Activated CD8-positive, alpha-beta T cell treated with anti-CD3 and anti-CD28 coated beads, Interleukin-2, amount 10 ng/mL, durations not matched to agents 7 days and 5 days (primary cell): ENCODE data around the gene HSPB7. TPM values are rescaled to one million over a fixed set of nuclear protein-coding genes. Genes with fewer than 3 reads are reported as not detected.
"Not testable (repeated sequence)": the region's sequence is repeated elsewhere in the genome, so short reads cannot be mapped to it uniquely, and the experiment has no call there.

Experiments used
- ATAC-seq: fragments of 150-1000 bp; cut with Tn5 transposase; one replicate; pipeline ENCODE4 v1.10.0; 2021; ENCODE audit warnings: moderate library complexity
- CTCF ChIA-PET: fragments of 350-600 bp; sonication (Branson Sonifier 250); formaldehyde crosslinking; loops from one replicate; lab custom pipeline; 2021; ENCODE audit warnings: antibody characterized with exemption; lab: Charles Lee
- POLR2A ChIA-PET: fragments of 350-600 bp; sonication (Branson Sonifier 250); formaldehyde crosslinking; loops from one replicate; lab custom pipeline; 2021; ENCODE audit warnings: antibody characterized with exemption; lab: Charles Lee
- DNase-seq: peaks from one replicate; pipeline ENCODE4 v3.0.0-alpha.2; 2020
- H3K27ac Mint-ChIP-seq: one replicate; pipeline ENCODE4 v1.8.0; 2021; ENCODE audit warnings: mild to moderate bottlenecking, mixed read lengths
- H3K27me3 Mint-ChIP-seq: one replicate; pipeline ENCODE4 v1.8.0; 2021; ENCODE audit warnings: low read depth, mixed read lengths
- H3K36me3 Mint-ChIP-seq: one replicate; pipeline ENCODE4 v1.8.0; 2021; ENCODE audit warnings: low read depth, mixed read lengths
- H3K4me1 Mint-ChIP-seq: one replicate; pipeline ENCODE4 v1.8.0; 2021; ENCODE audit warnings: low read depth, mixed read lengths
- H3K4me3 Mint-ChIP-seq: one replicate; pipeline ENCODE4 v1.8.0; 2021; ENCODE audit warnings: mild to moderate bottlenecking, mixed read lengths
- H3K9me3 Mint-ChIP-seq: one replicate; pipeline ENCODE4 v1.8.0; 2022; ENCODE audit warnings: mixed read lengths; ENCODE audit not compliant: insufficient read depth
- total RNA-seq, 2 experiments: library from RNA; stranded (reverse); gene quantifications; one replicate each; pipeline ENCODE4 v1.2.3, GENCODE V29; 2021

Gene HSPB7
- total RNA-seq, 2 experiments from 2014 or later, result not detected

DNA sequence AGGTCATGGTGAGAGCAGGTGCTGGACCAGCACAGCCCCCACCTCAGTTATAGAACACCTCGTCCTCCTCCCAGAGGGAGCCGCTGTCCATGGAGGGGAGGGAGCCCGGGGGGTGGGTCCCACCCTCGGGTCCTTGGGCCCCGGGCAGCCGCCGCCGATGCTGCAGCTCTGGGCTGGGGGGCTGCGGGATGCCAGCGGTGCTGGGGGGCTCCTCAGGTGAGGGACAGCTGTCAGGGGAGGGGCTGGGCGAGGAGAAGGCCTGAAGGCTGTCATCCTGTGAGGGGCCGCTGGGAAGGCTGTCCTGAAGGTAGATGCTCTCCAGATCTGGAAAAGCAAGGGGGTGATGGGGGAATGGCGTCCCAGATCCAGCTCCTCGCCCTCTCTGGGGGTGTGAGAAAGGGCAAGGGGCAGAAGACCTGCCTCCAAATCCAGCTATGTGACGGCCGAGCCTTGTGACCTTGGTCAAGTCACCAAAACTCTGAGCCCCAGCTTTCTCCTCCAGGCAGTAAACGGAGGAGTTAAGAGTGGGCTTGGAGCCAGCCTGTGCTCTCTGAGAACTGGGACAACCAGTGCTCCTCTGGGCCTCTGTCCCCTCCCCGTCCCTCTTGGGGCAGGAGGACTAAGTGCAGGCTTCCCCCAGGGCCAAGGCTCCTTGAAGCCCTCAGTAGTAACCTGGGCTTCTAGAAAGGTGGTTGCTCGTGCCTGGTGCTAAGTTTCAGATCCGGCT lies 40.7 kb upstream of the HSPB7 start:
- H3K9me3 Mint-ChIP-seq, H3K4me3 Mint-ChIP-seq, POLR2A ChIA-PET, DNase-seq, H3K27me3 Mint-ChIP-seq, CTCF ChIA-PET, H3K36me3 Mint-ChIP-seq, H3K27ac Mint-ChIP-seq, ATAC-seq: not testable (repeated sequence)
- peaks cover 27% of the 10 kb centered on the region for H3K4me1 Mint-ChIP-seq

- H3K27me3 Mint-ChIP-seq, POLR2A ChIA-PET, DNase-seq, H3K4me3 Mint-ChIP-seq, H3K36me3 Mint-ChIP-seq, H3K9me3 Mint-ChIP-seq, ATAC-seq: not testable (repeated sequence)
- Mint-ChIP-seq H3K4me1 (peaks cover 17% of the 10 kb centered on the region), H3K27ac (peak overlapping the region; percentile 16)
- CTCF ChIA-PET, result interaction anchor here (1.0 to 1.7 kb wide), 2 partner anchors 21 to 266 kb away, joined by 3 to 6 read pairs; no protein-coding TSS in a partner anchor
Measured at GRCh38 chr1:16057314-16057915, 39.6 kb upstream of the HSPB7 start.

DNA sequence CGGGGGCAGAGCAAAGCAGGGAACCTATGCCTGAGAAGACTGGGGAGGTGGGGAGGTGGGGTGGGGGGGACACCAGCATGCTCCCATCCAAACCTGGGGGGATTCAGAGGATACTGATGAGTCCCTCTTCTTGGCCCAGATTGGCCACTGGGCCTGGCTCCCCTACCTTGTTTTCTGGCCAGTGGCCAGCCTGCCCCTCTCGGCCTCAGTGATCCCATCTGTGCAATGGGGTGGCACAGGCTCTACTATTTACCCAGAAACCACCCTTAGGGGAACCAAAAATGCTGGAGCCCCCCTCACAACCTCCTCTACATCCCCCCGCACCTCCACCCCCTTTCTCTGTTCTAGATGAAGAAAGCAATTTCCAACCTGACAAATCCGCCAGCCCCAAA lies 38.7 kb upstream of the HSPB7 start:
- DNase-seq, H3K27me3 Mint-ChIP-seq, H3K9me3 Mint-ChIP-seq, H3K36me3 Mint-ChIP-seq, ATAC-seq, H3K4me3 Mint-ChIP-seq: not testable (repeated sequence)
- H3K27ac Mint-ChIP-seq, result peak overlapping the region; percentile 17
- POLR2A ChIA-PET, result interaction anchor here (0.6 kb wide), 1 partner anchor 17 kb away, joined by 3 read pairs; the partner anchor contains the start of gene FAM131C
- peaks cover 16% of the 10 kb centered on the region for H3K4me1 Mint-ChIP-seq
- CTCF ChIA-PET, result interaction anchor here (0.7 to 2.6 kb wide), 6 partner anchors 8 to 265 kb away, joined by 3 to 9 read pairs (median 6); no protein-coding TSS in a partner anchor

GRCh38 chr1:16055613-16056520 lies 38.0 kb upstream of the HSPB7 start:
- ChIA-PET CTCF (interaction anchor here (0.7 to 2.6 kb wide), 8 partner anchors 9 to 264 kb away, joined by 3 to 9 read pairs (median 5); no protein-coding TSS in a partner anchor), POLR2A (interaction anchor here (0.6 kb wide), 3 partner anchors 18 to 106 kb away, joined by 3 to 4 read pairs (median 3); partner anchors contain the start of gene FAM131C)
- ATAC-seq (peak; percentile 97), DNase-seq (peak; percentile 93)
- H3K9me3 Mint-ChIP-seq, result no peaks in the 10 kb centered on the region
- H3K4me3 Mint-ChIP-seq, result no peak overlapping the region
- H3K27ac Mint-ChIP-seq, result peak overlapping the region; percentile 17
- H3K4me1 Mint-ChIP-seq, result peaks cover 16% of the 10 kb centered on the region
- no peaks in the 10 kb centered on the region for H3K36me3 Mint-ChIP-seq
- H3K27me3 Mint-ChIP-seq, result no peaks in the 10 kb centered on the region

GRCh38 chr1:16054598-16055540 lies 37.0 kb upstream of the HSPB7 start:
- DNase-seq (no peak), ATAC-seq (no peak)
- POLR2A ChIA-PET, result no interaction called here
- Mint-ChIP-seq H3K4me3 (no peak overlapping the region), H3K27me3 (no peaks in the 10 kb centered on the region), H3K36me3 (no peaks in the 10 kb centered on the region), H3K4me1 (peaks cover 16% of the 10 kb centered on the region), H3K9me3 (no peaks in the 10 kb centered on the region), H3K27ac (peak overlapping the region; percentile 29)
- CTCF ChIA-PET, result interaction anchor here (0.9 to 2.6 kb wide), 5 partner anchors 9 to 251 kb away, joined by 3 to 9 read pairs (median 5); no protein-coding TSS in a partner anchor

DNA sequence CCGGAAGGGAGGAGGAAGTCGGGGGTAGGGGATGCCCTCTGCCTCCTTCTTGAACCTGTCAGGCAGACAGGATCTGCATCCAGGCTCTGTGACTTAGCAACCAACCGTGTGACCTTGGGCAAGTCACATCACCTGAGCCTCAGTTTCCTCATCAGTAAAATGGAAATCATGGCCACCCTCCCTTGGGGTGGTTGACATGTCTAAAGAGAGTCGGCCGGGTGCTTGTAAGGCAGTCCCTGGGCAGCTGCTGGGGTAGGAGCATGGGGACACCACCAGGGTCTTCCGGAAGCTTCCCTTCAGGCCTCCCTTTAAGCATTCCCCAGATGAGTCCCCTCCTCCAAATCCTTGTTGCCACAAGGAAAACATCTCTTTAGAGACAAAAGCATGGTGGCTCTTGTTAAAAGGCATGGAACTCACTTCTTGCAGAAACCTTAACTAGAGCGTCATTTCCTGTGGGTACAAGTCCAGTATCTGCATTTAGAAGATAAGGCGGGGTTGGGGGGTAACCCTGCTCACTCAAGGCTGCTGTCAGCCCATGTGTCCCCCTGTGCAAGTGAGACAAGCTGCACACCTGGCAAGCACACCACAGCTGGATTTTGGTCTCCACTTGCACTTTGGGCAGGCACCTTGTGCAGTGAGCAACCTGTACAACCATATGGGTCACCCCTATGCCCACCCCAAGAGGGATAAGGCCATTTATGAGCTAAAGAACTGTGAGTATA lies 36.1 kb upstream of the HSPB7 start:
- ATAC-seq (no peak), DNase-seq (no peak)
- no peak overlapping the region for H3K4me3 Mint-ChIP-seq
- POLR2A ChIA-PET, result no interaction called here
- no peaks in the 10 kb centered on the region for H3K36me3 Mint-ChIP-seq
- H3K9me3 Mint-ChIP-seq, result no peaks in the 10 kb centered on the region
- peaks cover 16% of the 10 kb centered on the region for H3K4me1 Mint-ChIP-seq
- CTCF ChIA-PET, result interaction anchor here (1.1 to 2.6 kb wide), 2 partner anchors 46 to 250 kb away, joined by 3 to 9 read pairs; no protein-coding TSS in a partner anchor
- H3K27ac Mint-ChIP-seq, result no peak overlapping the region
- H3K27me3 Mint-ChIP-seq, result no peaks in the 10 kb centered on the region

DNA sequence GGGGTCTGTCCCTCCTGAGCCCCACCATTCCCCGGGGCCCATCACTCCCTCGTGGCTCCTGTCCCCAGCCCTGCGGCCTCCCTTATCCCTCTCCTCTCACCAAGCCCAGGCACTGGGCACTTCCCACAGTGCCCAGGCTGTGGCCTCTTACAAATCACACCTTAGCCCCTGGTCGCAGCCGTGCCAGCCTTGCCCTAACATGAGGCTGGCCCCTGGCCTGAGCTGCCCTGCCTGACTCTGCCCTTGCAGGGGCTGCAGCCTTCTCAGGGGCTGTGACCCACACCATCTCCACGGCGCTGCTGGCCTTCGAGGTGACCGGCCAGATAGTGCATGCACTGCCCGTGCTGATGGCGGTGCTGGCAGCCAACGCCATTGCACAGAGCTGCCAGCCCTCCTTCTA lies 34.1 kb upstream of the HSPB7 start:
- H3K9me3 Mint-ChIP-seq, POLR2A ChIA-PET, H3K4me3 Mint-ChIP-seq, H3K36me3 Mint-ChIP-seq, CTCF ChIA-PET, DNase-seq, H3K27ac Mint-ChIP-seq, ATAC-seq, H3K27me3 Mint-ChIP-seq: not testable (repeated sequence)
- peaks cover 16% of the 10 kb centered on the region for H3K4me1 Mint-ChIP-seq

DNA sequence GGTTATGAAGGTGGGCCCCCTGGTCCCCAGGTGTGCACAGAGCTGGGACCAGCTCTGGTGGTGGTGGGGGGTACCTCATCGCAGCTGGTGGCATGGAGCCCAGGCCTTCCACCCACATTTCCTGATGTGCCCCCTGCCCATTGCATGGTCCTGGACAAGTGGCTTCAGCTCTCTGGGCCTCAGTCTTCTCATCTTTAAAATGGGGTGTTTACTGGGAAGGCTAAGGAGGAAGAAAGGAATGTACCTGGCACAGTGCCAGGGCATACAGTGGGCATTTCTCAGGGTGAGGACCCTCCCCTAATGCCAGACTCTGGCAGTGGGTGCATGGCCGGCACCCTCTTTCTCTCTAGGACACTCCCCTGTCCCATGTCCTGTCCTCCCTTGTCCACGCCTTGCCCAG lies 33.2 kb upstream of the HSPB7 start:
- Mint-ChIP-seq H3K27me3 (peaks cover 3% of the 10 kb centered on the region), H3K4me3 (no peak overlapping the region), H3K9me3 (no peaks in the 10 kb centered on the region), H3K36me3 (no peaks in the 10 kb centered on the region), H3K4me1 (peaks cover 14% of the 10 kb centered on the region), H3K27ac (no peak overlapping the region)
- ATAC-seq (no peak), DNase-seq (no peak)
- ChIA-PET CTCF (no interaction called here), POLR2A (no interaction called here)

DNA sequence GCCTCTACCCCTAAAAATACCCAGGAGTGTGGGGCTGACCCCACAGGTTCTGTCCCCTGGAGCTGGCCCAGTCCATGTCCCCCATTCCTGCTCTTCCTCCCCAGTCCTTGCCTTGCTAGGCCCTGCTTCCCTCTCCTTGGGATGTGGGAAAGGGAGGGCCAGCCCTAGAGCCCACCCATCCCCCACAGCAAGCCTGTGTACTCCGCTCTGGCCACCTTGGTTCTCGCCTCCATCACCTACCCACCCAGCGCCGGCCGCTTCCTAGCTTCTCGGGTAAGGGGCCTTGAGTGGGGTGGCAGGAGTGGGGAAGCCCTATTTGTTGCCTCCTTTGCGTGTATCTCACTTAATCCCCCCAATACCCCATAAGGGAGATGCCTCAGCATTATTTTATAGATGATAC lies 32.5 kb upstream of the HSPB7 start:
- POLR2A ChIA-PET, result no interaction called here
- CTCF ChIA-PET, result no interaction called here
- Mint-ChIP-seq H3K27me3 (peaks cover 3% of the 10 kb centered on the region), H3K4me1 (peaks cover 10% of the 10 kb centered on the region), H3K4me3 (no peak overlapping the region), H3K27ac (no peak overlapping the region), H3K9me3 (no peaks in the 10 kb centered on the region), H3K36me3 (no peaks in the 10 kb centered on the region)
- ATAC-seq (no peak), DNase-seq (no peak)

DNA sequence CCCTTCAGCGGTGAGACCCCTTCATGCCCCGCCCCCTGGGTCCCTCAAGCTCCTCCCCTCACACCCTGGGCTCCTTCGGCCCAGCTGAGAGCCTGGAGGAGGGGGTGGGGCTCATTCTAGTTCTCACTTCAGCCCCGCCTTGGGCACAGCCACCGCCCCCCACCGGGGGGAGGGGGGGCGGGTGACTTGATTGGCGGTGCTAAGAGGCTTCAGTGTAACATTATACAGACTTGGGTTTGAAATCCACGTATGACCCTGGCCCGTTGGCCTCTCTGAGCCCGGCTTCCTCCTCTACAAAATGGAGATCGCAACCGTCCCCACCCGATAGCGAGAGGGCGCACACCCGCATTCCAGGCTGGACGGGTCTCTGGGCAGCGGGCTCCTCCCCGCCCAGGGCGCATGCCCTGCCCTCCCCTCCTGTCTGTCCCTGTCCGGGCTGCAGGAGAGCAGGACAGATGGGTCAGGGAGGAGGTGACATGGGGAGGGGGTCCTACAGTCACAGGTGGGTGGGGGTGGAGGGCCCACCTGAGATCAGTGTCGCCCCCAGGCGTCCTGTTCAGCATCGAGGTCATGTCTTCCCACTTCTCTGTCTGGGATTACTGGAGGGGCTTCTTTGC lies 30.8 kb upstream of the HSPB7 start:
- H3K4me1 Mint-ChIP-seq, result peaks cover under 1% of the 10 kb centered on the region
- POLR2A ChIA-PET, result no interaction called here
- peaks cover 3% of the 10 kb centered on the region for H3K27me3 Mint-ChIP-seq
- H3K9me3 Mint-ChIP-seq, result no peaks in the 10 kb centered on the region
- DNase-seq, result peak; percentile 45
- CTCF ChIA-PET, result no interaction called here
- H3K36me3 Mint-ChIP-seq, result no peaks in the 10 kb centered on the region
- no peak overlapping the region for H3K4me3 Mint-ChIP-seq
- H3K27ac Mint-ChIP-seq, result no peak overlapping the region
- peak; percentile 50 for ATAC-seq
